Measurements from ENCODE around the gene SOX14. TPM values are rescaled to one million over a fixed set of nuclear protein-coding genes. Genes with fewer than 3 reads are reported as not detected.

The SOX14 gene
- total RNA-seq, 2 experiments from 2014 or later: not detected

DNA sequence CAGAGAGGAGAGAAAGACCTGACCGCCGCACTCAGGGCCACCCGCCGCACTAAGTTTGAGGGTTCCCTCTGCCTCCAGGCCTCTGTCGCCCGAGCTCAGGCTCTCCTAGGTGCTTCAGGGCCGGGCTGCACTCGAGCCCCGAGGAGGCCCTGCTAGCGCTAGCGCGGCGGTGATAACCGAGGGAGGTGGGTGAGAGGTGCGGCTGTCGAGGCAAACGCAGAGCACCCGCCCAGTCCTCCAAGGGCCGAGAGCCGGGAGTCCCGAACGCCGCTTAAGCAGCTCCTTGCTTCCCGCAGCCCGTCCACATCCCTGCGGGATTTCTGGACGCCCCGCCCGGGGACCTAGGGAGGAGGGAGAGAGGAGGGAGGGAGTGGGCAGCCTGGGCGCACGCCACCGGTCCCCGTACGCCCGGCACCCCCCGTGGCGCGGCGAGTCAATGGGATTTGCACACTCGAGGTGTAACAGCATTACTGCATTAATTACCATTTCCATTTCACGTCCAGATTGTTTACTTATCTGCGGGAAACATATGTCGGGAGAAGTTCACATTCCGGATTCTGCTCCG lies 6.8 kb downstream of the SOX14 start:
- no peak for DNase-seq
- Mint-ChIP-seq H3K27ac (no peak overlapping the region), H3K36me3 (ENCODE audit: low read depth) (no peaks in the 10 kb centered on the region), H3K9me3 (no peaks in the 10 kb centered on the region), H3K27me3 (ENCODE audit: low read depth) (peaks cover 78% of the 10 kb centered on the region), H3K4me3 (peak overlapping the region; percentile 27), H3K4me1 (ENCODE audit: low read depth) (peaks cover 21% of the 10 kb centered on the region)
- intact Hi-C loops (cut with micrococcal nuclease): loop anchor here (10.0 kb wide), 1 partner anchor 174 kb away; no protein-coding TSS in a partner anchor
- CTCF ChIA-PET: no interaction called here

DNA sequence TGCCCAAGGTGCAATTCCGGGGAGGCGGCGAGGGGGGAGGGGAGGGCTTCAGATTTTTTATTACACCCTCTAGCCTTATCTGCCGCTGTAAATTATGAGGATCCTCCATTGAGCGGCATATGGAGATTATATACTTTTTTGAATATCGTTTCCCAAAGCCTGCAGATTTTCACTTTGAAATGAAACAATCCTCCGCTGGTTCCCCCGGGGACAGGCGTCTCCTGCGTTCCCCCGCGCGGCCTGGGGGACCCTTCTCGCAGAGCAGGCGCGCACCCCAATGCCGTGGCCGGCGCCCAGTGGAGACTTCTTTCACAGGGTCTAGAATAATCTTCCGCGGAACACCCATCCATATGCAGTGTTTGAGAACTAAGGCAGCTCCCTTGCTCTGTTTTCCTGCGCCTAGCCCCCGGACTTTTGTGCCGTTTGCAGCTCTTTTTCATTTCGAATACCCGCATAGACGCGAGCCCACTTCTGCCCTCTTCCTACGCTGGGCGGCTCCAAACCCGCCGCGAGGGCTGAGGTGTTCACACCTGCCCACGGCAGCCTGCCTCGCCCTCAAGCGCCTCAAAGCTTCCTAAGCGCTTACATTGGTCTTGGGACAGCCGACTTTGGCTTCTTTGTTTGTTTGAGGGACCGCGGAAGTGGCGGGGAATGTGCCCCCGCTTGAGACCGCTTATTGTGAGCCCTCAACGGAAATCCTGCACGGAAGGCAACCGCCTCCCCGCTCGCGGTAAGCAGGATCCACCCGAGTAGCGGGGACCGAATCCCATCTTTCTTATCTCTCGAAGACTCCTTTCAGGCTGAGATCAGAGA lies 7.5 kb downstream of the SOX14 start:
- CTCF ChIA-PET: no interaction called here
- H3K4me3 Mint-ChIP-seq: peak overlapping the region; percentile 19
- no peaks in the 10 kb centered on the region for H3K9me3 Mint-ChIP-seq
- H3K36me3 Mint-ChIP-seq (ENCODE audit: low read depth): no peaks in the 10 kb centered on the region
- H3K27ac Mint-ChIP-seq: no peak overlapping the region
- no peak for DNase-seq
- peaks cover 72% of the 10 kb centered on the region for H3K27me3 Mint-ChIP-seq (ENCODE audit: low read depth)
- peaks cover 21% of the 10 kb centered on the region for H3K4me1 Mint-ChIP-seq (ENCODE audit: low read depth)
- intact Hi-C loops (cut with micrococcal nuclease): loop anchor here (10.0 kb wide), 1 partner anchor 173 kb away; no protein-coding TSS in a partner anchor

DNA sequence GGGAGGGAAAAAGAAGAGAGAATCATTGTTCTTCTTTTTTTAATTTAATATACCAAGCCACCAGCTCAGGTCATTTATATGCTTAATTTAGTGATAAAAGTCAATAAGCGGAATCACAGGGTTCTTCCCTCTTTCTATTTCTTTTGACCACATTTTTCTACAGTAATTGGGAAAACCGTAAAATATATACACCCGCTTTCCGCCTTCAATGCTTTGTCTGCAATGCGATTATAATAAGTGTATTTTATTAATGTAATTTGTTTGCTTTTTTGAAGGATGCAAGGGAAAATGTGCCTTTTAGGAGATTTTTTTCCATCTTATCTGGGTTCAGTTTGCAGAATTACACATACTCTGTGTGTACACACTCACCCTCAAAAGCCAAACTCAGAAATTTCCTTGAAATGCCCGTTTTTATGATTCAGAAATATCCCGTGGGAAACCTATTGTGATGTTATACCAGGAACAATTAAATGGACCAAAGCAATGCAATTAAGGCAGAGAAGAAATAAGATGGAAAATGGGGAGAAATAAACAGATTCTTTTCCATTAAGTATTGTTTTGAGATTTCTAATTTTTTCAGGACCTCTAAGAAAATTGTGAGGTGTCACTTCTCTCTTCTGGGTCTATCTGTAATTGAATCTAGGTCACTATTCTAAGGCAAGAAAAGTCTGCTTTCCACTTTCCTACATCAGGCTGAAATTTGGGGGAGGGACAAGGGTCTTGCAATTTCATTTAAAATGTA lies 8.3 kb downstream of the SOX14 start:
- DNase-seq: no peak
- CTCF ChIA-PET: no interaction called here
- Mint-ChIP-seq H3K27ac (no peak overlapping the region), H3K9me3 (no peaks in the 10 kb centered on the region), H3K4me3 (no peak overlapping the region), H3K36me3 (ENCODE audit: low read depth) (no peaks in the 10 kb centered on the region), H3K4me1 (ENCODE audit: low read depth) (peaks cover 21% of the 10 kb centered on the region), H3K27me3 (ENCODE audit: low read depth) (peaks cover 68% of the 10 kb centered on the region)
- intact Hi-C loops (cut with micrococcal nuclease): loop anchor here (10.0 kb wide), 1 partner anchor 172 kb away; no protein-coding TSS in a partner anchor

GRCh38 chr3:137778941-137779340 lies 14.8 kb downstream of the SOX14 start:
- Mint-ChIP-seq H3K4me3 (no peak overlapping the region), H3K36me3 (ENCODE audit: low read depth) (no peaks in the 10 kb centered on the region), H3K27me3 (ENCODE audit: low read depth) (peaks cover 20% of the 10 kb centered on the region), H3K4me1 (ENCODE audit: low read depth) (no peaks in the 10 kb centered on the region), H3K27ac (no peak overlapping the region), H3K9me3 (no peaks in the 10 kb centered on the region)
- CTCF ChIA-PET: interaction anchor here (0.7 kb wide), 1 partner anchor 348 kb away, joined by 3 read pairs; no protein-coding TSS in a partner anchor
- intact Hi-C loops (cut with micrococcal nuclease): loop anchor here (10.0 kb wide), 1 partner anchor 166 kb away; no protein-coding TSS in a partner anchor
- DNase-seq: no peak

DNA sequence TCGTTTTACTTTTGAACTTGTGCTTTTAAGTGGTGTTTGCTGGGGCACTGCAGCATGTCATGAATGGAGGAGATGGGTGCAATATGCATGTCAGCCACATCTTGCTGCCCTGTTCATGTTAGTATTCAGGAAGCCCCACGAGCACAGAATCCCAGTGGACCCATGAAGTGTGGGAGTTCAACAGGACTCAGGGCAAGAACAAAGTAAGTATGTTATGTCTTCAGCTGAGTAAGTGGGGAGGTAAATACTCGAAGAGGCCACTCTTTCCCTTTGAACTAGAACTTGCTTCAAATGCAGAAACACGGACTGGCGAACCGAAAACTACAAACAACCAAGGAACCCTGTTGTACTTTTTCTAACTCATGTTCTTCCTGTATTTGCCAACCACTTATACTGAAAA lies 23.4 kb downstream of the SOX14 start:
- intact Hi-C loops (cut with micrococcal nuclease): no loop called here
- Mint-ChIP-seq H3K27me3 (ENCODE audit: low read depth) (peaks cover 12% of the 10 kb centered on the region), H3K36me3 (ENCODE audit: low read depth) (no peaks in the 10 kb centered on the region), H3K4me1 (ENCODE audit: low read depth) (no peaks in the 10 kb centered on the region), H3K9me3 (no peaks in the 10 kb centered on the region), H3K27ac (no peak overlapping the region), H3K4me3 (no peak overlapping the region)
- no peak for DNase-seq
- CTCF ChIA-PET: no interaction called here

- Mint-ChIP-seq H3K4me1 (ENCODE audit: low read depth) (no peaks in the 10 kb centered on the region), H3K27me3 (ENCODE audit: low read depth) (peaks cover 15% of the 10 kb centered on the region), H3K27ac (no peak overlapping the region), H3K9me3 (no peaks in the 10 kb centered on the region), H3K36me3 (ENCODE audit: low read depth) (no peaks in the 10 kb centered on the region), H3K4me3 (no peak overlapping the region)
- CTCF ChIA-PET: no interaction called here
- intact Hi-C loops (cut with micrococcal nuclease): no loop called here
- DNase-seq: no peak
These were observed 25.1 kb downstream of the SOX14 start for GRCh38 chr3:137789236-137789635.

GRCh38 chr3:137792626-137793271 lies 28.6 kb downstream of the SOX14 start:
- intact Hi-C loops (cut with micrococcal nuclease): loop anchor here (1.0 to 10.0 kb wide), 3 partner anchors 155 to 760 kb away; no protein-coding TSS in a partner anchor
- Mint-ChIP-seq H3K27me3 (ENCODE audit: low read depth) (peaks cover 15% of the 10 kb centered on the region), H3K4me1 (ENCODE audit: low read depth) (no peaks in the 10 kb centered on the region), H3K36me3 (ENCODE audit: low read depth) (no peaks in the 10 kb centered on the region), H3K4me3 (no peak overlapping the region), H3K27ac (no peak overlapping the region), H3K9me3 (no peaks in the 10 kb centered on the region)
- DNase-seq: peak; percentile 28
- CTCF ChIA-PET: interaction anchor here (1.6 kb wide), 1 partner anchor 8 kb away, joined by 4 read pairs; no protein-coding TSS in a partner anchor

GRCh38 chr3:137796993-137797392 lies 32.9 kb downstream of the SOX14 start:
- CTCF ChIA-PET: no interaction called here
- Mint-ChIP-seq H3K4me3 (no peak overlapping the region), H3K36me3 (ENCODE audit: low read depth) (no peaks in the 10 kb centered on the region)

DNA sequence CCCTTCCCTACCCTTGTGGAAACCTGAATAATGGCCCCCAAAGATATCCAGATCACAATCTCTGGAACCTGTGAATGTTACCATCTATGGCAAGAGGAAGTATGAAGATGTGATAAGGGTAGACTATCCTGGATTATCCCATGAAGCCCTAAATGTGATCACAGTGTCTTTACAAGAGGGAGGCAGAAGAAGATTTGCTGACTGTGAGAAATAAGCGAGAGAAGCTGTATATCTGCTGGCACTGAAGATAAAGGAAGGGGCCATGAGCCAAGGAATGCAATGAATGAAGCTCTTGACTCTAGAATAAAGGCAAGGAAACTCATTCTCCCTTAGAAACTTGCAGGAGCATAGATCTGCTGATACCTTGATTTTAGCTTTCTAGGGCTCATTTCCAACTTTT lies 39.1 kb downstream of the SOX14 start:
- H3K4me3 Mint-ChIP-seq: no peak overlapping the region
- H3K27me3 Mint-ChIP-seq (ENCODE audit: low read depth): peaks cover 10% of the 10 kb centered on the region
- CTCF ChIA-PET: no interaction called here
- no peaks in the 10 kb centered on the region for H3K4me1 Mint-ChIP-seq (ENCODE audit: low read depth)
- H3K36me3 Mint-ChIP-seq (ENCODE audit: low read depth): peaks cover 2% of the 10 kb centered on the region
- intact Hi-C loops (cut with micrococcal nuclease): no loop called here
- H3K27ac Mint-ChIP-seq: no peak overlapping the region
- H3K9me3 Mint-ChIP-seq: peaks cover 9% of the 10 kb centered on the region
- DNase-seq: no peak

More at GRCh38 chr3:137796993-137797392, 32.9 kb downstream of the SOX14 start:
- H3K27me3 Mint-ChIP-seq (ENCODE audit: low read depth): peaks cover 24% of the 10 kb centered on the region
- H3K27ac Mint-ChIP-seq: no peak overlapping the region
- H3K4me1 Mint-ChIP-seq (ENCODE audit: low read depth): no peaks in the 10 kb centered on the region
- intact Hi-C loops (cut with micrococcal nuclease): loop anchor here (10.0 kb wide), 1 partner anchor 692 kb away; no protein-coding TSS in a partner anchor
- DNase-seq: no peak
- no peaks in the 10 kb centered on the region for H3K9me3 Mint-ChIP-seq

- intact Hi-C loops (cut with micrococcal nuclease): no loop called here
- Mint-ChIP-seq H3K4me1 (ENCODE audit: low read depth) (no peaks in the 10 kb centered on the region), H3K36me3 (ENCODE audit: low read depth) (peaks cover 2% of the 10 kb centered on the region), H3K27me3 (ENCODE audit: low read depth) (peaks cover 4% of the 10 kb centered on the region), H3K4me3 (no peak overlapping the region), H3K27ac (no peak overlapping the region), H3K9me3 (peaks cover 12% of the 10 kb centered on the region)
- no peak for DNase-seq
- CTCF ChIA-PET: no interaction called here
These were observed 43.9 kb downstream of the SOX14 start for GRCh38 chr3:137807998-137808397.

- Mint-ChIP-seq H3K9me3 (peaks cover 11% of the 10 kb centered on the region), H3K4me1 (ENCODE audit: low read depth) (no peaks in the 10 kb centered on the region), H3K27me3 (ENCODE audit: low read depth) (peaks cover 4% of the 10 kb centered on the region), H3K27ac (no peak overlapping the region), H3K4me3 (no peak overlapping the region), H3K36me3 (ENCODE audit: low read depth) (peaks cover 2% of the 10 kb centered on the region)
- CTCF ChIA-PET: no interaction called here
- no peak for DNase-seq
- intact Hi-C loops (cut with micrococcal nuclease): no loop called here
These were observed 45.4 kb downstream of the SOX14 start for GRCh38 chr3:137809509-137809908.

- Mint-ChIP-seq H3K27me3 (ENCODE audit: low read depth) (peaks cover 8% of the 10 kb centered on the region), H3K27ac (no peak overlapping the region), H3K4me1 (ENCODE audit: low read depth) (no peaks in the 10 kb centered on the region), H3K36me3 (ENCODE audit: low read depth) (no peaks in the 10 kb centered on the region), H3K9me3 (peaks cover 3% of the 10 kb centered on the region), H3K4me3 (no peak overlapping the region)
- DNase-seq: no peak
- intact Hi-C loops (cut with micrococcal nuclease): no loop called here
- CTCF ChIA-PET: interaction anchor here (0.5 kb wide), 1 partner anchor 702 kb away, joined by 4 read pairs; no protein-coding TSS in a partner anchor
These were observed 47.9 kb downstream of the SOX14 start for GRCh38 chr3:137812023-137812422.

All from activated naive CD4-positive, alpha-beta T cell treated with anti-CD3 and anti-CD28 coated beads for 36 hours (primary cell).